T follicular helper cell (primary cell): ENCODE data around the gene PIKFYVE.
"Not testable (repeated sequence)": the region's sequence is repeated elsewhere in the genome, so short reads cannot be mapped to it uniquely, and the experiment has no call there.

ENCODE experiments used
- DNase-seq: peaks from one replicate; pipeline ENCODE4 v3.0.0-alpha.2; 2020; ENCODE audit warnings: low read depth

The PIKFYVE gene

GRCh38 chr2:208363485-208363884, 97.4 kb downstream of the PIKFYVE start:
- DNase-seq, result no peak

GRCh38 chr2:208366215-208367127, 100.4 kb downstream of the PIKFYVE start:
- DNase-seq, result no peak

DNA sequence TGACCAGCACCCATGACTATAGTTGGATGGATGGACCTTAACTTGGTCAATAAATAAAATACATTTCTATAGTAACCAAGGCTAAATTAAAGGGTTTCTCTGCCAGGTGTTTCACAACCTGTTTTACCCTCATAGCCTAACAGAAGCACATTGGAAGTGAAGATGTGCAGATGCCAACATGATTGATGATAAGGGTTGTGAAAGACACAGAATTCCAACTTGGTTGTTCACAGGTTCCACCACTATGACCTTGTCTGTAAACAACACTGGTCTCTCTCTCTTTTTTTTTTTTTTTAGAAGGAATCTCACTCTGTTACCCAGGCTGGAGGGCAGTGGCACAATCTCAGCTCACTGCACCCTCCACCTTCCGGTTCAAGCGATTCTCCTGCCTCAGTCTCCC, 103.0 kb downstream of the PIKFYVE start:
- no peak for DNase-seq

- DNase-seq, result no peak
Observed at GRCh38 chr2:208370881-208371633, 105.0 kb downstream of the PIKFYVE start.

DNA sequence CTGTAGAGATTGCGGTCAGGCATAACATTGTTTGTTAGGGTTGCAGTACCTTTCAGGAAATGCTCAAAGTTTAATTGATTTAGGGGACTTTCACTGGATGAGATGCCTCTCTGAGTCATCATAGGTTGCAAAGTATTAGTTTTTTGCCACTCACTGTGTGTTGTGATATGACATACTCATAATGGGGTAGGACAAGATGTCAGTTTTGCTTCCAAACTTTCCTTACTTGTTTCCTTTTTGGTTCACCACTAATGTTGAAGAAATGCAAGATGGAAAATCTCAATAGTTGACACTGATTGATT, 105.5 kb downstream of the PIKFYVE start:
- DNase-seq, result no peak

DNA sequence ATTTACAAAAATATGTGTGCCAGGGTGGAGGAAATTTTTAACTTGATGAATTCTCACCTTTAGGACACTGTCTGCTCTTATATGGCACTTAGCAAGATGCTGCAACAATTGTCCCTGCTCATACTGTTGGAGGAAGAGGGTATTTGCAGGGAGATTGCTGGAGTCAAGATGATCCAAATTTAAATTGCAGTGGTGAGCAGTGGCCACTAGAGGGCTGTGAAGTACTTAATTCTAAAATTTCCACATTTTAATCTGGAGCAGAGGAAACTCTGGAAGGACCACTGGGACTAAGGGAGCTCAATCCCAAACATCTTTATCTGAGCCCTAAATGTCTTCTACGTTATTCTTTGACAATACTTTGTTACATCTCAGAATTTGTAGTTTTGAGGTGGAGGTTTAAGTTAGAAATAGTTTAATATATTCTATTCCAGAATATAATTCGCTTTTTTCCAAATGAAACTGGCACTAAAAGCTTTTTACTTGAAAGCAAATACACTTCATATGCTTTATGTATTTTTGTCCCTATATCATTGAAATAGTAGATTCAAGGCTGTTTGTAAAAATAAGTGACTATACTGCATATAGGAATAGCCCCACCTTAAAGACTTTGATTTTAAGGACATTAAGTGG, 107.5 kb downstream of the PIKFYVE start:
- DNase-seq, result no peak

DNA sequence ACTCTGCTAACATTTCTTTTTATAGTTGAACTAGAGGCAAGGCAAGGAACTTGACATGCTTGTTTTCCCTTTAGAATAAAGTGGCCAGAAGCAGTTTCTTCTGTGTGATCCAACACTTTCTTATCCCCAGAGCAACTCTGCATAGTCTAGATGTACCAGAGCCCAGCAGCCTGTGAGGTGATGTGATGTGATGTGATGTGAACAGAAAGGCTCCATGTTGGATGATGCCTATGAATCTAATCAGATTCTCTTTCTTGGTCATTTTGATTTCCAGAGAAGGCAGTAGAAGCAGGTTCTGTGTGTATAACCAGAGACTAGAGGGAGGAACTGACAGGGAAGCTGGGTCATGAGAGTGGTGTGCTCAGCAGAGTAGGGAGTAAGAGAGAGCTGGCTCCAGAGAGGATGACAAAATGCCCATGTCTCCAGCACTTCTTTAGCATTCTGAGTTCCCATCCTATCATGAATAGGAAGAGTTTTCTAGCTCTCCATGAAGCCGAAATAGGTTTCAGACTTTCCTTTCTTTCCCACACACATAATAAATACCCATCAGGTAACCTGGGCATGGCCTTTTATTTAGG, 109.5 kb downstream of the PIKFYVE start:
- DNase-seq, result no peak

GRCh38 chr2:208377344-208377860, 111.3 kb downstream of the PIKFYVE start:
- not testable (repeated sequence) for DNase-seq

GRCh38 chr2:208379192-208379591, 113.1 kb downstream of the PIKFYVE start:
- no peak for DNase-seq

GRCh38 chr2:208384637-208385036, 118.6 kb downstream of the PIKFYVE start:
- DNase-seq, result no peak

- no peak for DNase-seq
Observed at GRCh38 chr2:208386541-208386940, 120.5 kb downstream of the PIKFYVE start.

GRCh38 chr2:208389940-208390339, 123.9 kb downstream of the PIKFYVE start:
- no peak for DNase-seq

DNA sequence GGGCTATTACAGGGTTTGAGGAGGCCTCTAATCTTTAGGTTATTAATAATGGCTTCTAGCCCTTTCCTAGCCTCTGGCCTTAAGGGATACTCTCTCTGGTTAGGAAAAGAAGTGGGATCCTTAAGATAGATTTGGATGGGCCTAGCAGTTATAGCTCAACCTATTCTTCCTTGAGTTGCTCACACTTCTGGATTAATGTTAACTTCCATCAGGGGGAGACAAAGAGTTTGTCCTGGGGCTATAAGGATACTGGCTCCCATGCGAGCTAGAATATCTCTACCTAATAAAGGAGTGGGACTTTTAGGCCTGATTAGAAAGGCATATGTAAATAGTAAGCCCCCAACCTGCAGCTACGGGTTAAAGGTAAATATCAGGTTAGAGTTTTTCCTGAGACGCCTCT, 126.2 kb downstream of the PIKFYVE start:
- DNase-seq, result no peak

GRCh38 chr2:208396796-208397195, 130.7 kb downstream of the PIKFYVE start:
- DNase-seq, result not testable (repeated sequence)

DNA sequence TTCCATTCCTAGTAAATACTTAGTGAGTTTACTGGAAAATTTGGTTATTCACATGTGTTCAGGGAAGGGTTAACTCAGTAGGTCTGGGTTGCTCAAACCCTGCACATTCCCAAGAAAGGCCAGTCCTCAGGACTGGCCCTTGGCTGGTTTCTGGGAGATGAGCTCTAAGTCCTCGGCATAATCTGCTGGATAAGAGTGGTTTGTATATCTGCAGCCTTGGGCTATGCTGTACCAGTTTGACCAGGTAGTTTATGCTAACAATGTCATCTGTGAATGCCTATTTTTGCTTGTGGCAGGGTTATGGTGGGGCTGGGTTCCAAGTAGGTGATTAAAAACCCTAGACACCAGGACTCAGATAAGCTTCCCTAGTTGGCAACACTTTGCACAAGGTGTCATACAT, 133.1 kb downstream of the PIKFYVE start:
- DNase-seq, result no peak

DNA sequence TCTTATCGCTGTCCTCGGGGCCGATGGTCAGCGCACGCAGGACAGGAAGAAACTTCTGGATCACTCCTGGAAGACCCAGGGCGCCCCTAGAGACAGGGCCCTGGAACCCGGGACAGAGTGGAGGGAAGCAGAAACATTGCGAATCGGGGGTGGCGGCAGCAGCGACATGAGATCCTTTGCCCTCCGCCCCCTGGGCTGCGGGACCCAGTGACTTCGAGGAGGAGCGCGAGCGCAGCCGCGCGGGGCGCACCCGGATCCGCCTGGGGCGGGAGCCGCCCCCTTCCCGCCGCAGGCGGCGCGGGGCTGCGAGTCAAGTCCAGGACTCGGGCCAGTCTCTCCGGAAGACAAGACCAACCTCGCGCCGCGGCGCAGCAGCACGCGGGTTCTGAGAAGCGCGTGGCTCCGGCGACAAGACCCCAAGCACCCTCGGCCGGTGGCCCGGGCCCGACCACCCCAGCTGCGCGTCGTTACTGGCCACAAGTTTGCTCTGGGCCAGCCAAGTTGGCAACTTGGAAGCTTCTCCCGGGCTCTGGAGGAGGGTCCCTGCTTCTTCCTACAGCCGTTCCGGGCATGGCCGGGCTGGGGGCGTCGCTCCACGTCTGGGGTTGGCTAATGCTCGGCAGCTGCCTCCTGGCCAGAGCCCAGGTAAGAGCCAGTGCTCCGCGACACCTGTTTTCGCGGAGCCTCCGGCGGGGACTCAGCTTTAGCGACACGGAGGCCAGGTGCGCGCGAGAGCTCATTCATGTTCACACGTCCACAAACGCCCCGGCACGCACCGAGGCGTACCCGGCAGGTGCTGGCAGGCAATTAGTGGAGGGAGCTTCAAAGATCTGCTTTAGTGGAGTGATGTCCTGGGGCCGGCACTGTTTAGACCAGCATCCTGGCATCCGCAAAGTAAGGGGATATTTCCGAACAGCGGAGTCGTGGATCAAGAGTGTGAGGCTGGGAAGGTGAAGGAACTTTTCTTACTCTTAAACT, 140.7 kb downstream of the PIKFYVE start, which contains the start of gene PTH2R:
Gene PTH2R, plus strand, starts transcription at position 319 of the 978 bp plus-strand sequence. Its CDS starts 252 bp downstream, at position 571.
- DNase-seq, result no peak

DNA sequence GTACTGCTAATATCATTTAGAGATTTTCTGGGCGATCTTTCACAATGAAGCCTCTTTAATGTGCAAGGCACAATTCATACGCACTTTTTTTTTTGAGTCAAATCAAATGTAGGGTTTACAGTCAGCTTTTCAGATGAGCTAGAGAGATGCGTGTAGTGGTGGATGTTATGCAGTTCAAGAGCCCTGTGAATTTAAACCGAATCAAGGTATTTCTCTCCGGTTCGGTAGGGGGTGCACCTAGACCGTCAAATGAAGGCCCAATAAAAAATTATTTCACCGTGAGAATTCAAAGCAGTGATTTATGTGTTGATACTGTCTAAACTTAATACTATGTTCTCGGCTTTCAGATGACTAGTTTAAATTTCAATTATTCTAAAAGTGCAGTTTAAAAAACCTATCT, 141.6 kb downstream of the PIKFYVE start:
- no peak for DNase-seq
